ENCODE measurements around the gene GABARAP.
A peak's percentile ranks its signal among the peaks of the same experiment; 100 is the strongest.

Gene GABARAP

DNA sequence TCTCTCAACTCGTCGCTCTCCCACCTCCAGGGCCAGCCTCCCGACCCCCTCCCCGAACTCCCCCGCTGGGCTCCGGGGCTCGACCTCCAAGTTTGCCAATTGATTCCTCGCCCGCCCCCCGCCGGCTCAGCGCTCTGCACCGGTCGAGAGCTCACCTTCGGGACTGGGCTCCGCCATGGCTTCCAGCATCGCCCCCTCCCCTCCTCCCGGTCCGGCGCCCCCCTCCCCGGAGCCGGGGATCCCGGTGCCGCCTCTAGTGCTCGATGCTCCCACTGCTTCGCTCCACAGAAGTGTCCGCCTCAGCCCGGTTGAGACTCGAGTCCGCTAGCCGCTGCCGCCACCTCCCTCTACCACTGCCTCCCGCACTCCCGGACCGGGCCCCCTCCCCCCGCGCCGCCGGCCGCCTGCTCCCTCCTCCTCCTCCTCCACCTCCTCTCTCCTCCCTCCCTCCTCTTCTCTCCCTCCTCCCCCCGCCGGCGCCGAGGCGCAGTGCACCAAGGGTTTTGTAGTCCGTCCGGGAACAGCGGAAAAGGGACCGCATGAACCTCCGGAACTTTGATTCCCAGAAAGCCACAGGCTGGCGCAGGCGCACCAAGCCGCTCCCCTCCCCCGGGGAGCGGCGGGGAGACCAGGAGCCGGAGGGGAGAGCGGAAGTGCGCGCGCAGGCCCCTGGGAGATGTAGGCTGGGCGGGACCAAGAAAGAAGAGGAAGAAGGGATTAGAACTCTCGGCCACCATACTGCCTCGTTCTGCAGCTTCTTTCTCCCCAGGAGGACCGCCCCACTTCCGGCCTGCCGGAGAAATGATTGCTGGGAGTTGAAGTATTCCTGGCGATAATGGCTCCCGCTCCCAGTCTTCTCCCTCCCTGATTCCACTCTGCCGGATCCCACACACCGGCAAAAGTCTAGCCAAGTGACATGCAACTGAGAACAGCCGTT, 2.9 kb downstream of the GABARAP start, which contains the start of gene PHF23:
TSS of gene PHF23 (minus strand) at position 367 of the 937 bp plus-strand sequence. CDS start at position 189, 178 bp downstream.
- peak; percentile 93 for DNase-seq

DNA sequence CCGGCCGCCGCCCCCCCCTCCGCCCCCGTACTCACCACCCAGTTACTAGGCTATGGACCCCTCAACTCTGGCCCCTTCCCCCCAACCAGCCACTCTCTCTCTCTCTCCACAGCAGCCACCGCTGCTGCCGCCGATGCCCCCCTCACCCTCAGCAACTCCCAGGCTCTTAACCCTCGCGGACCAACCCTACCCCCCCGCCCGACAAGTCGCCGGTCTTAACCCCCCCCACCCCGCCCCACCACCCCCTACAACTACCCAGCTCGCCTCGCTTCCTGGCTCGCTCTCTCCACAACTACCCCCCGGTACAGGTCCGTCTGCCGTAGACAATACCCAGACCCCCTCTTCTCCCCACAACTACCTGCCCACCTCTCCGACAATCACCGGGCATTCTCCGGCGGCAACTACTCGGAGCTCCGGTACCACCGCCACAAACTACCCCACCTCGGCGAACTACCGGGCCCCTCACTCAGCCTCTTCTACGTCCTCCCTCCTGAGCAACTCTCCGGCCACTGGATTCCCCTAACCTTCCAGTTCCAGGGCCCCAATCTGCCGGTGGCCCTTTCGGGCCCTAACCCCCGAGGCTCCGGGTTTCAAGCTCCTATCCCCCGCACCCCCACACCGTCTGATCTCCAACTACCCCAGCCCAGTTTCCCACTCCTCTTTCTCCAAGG, 3.7 kb downstream of the GABARAP start:
- no peak for DNase-seq

DNA sequence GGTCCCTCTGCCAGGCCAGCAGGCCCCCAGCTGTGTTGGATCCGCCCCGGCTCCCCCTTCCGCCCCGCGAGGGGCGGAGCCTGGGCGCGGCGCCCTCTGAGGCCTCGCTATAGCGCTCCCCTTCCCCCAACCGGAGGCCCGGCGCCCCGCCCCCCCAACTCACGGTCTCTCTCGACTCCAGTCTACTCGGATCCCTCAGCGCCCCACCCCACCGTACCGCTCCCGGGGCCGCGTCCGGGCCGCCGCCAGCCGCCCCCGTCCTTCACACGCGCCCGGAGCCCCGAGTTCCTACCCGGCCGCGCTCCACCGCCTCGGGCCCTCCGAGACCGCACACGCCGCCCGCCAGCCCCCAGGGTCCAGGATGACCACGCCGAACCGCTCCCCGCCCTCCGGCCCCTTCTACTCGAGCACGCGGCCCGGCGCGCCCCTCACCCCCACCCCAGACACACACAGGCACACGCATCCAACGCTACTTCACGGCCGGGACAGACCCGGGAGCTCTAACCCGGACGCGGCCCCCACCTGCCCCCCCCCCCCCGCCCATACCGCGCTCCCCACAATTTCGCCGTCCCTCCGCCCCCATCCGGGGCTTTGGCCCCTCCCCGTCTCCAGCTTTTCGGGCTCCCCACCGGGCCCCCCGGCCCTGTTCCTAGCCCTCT, 4.4 kb downstream of the GABARAP start:
- peak; percentile 29 for DNase-seq

DNA sequence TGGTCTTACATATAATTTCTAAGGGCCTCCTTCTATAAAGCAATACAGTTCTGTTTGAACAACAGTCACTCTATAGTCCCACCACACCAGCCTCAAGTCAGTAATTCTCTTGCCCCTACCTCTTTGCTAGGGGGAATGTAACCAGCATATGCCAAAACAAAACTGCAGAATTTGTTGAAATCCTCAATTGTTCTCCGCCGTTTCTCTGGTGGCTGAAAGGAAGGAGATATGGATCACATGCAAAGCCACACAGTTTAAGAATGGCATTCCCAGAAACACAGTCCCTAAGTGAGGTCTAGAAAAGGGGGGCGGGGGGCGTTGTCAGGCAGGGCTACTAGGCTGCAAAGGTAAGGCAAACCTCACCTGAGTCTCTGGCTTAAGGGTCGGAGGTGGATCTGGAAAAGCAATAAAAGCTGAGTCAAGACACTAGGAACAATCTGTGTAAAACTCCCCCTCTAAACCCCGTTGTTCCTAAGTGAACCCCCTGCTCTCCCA, 4.9 kb downstream of the GABARAP start:
- no peak for DNase-seq

DNA sequence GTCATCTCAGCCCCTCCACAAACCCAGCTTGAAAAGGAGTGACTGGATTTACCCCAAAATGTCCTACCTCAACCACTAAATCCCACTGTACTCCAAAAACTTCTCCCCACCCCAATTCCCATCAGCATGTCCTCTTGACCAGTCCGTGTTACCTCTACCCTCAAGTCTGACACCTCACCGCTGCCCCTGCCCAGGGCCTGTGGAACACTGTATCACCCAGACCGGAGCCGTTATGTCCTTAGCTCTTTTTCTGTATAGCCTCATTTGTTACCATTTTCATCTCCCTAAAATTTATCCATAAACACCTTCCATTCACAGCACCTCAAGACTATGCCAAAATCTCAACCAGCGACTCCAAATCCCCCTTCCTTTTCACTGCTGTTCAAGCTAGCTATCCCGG, 5.4 kb downstream of the GABARAP start:
- DNase-seq = no peak

DNA sequence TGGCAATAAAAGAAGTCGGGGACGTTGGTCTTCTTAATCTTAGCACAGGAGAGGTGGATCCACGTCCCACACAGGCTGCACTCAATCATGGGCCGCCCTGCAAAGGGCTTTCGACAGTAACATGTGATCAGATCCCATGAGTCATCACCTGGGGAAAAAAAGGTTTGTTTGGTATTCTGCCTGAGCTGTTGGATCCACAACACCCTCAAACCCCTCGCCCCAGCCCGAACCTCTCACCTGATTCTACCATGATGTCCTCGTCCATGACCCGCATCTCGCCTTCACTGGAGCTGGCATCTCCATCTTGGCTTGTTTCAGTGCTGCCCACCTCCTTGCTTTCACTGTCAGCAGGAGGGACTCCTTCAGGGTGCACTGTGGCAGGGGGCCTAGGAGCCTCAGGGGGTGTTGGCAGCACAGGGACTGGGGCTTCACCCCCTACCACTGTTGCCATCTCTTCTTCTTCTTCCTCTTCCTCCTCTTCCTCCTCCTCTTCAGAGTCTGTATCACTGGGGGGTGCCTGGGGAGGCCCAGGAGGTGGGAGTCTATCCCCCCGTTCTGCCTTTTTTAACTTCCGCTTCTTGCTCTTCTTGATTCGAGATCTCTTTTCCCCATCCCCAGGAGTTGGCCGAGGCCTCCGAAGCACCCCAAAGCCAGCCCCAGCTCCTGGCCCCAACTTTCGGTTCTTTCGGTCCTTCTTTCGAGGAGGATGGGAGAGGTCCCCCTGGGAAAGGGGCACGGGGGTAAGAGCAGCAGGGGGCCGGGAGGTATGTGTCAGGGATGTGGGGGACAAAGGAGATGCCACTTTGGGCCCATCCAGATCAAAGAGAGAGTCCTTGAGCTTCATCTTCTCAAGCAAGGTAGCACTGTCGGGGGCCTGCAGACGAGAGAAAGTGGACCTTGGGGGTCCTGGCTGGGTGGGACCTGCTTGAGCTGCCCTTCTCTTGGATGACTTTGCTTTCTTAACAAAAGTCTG, 6.3 kb downstream of the GABARAP start:
- DNase-seq = no peak

DNA sequence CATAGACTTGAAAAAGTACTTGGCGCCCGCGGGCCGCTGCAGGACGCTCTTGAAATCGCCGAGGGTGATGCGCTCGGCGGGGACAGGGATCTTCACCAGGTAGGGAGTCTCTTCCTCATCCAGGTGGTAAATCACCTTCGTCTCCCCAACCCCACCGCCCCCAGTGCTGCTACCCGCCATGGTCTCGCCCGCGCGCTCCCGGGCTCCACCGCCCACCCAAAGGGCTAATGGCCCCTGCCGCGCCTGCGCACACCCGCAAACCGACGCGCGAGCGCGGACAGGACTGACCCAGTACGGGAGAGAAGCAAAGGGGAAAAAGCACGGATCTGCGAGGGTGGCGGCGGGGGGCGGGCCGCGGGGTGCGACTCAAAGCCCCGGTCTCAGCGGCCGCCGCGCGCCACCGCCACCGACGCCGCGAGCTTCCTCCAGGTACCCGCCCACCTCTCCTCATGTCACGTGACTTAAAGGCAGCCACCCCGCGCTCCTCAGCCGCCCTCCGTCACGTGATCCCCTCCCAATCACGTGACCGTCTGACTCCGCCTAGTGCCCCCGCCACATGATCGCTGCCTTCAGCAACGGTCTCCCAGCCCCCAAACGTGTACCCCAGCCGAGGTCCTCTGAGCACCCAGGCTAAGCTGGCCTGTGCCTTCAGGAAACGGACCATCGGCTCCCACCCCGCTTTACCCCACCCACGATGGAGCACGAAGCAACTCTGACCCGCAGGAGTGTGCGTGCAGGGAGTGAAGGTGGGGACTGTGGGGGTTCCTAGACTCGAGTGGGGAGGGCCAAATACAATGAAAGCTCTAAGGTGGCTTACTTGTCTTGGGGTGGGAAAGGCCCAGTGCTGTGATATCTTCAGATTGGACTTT, 7.9 kb downstream of the GABARAP start, which contains the start of gene DVL2:
TSS of gene DVL2 (minus strand) at position 435 of the 869 bp plus-strand sequence. CDS start at position 180, 255 bp downstream.
- peak; percentile 60 for DNase-seq

DNA sequence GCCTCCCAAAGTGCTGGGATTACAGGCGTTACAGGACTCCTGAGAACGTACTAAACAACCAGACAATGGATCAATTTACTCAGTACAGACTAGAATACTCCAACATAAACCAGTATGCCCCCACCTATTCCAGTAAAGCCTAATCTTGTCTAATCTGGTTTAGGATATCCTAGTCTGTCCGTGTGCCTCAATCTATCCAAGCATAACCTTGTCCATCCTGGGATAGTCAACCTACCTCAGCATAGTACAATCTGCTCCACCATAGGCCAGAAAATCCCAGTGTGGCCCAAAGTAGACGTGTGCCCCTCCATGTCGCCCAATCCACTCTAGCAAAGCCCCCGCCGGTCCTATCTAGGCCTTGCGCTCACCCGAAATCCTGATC, 8.6 kb downstream of the GABARAP start:
- no peak for DNase-seq

DNA sequence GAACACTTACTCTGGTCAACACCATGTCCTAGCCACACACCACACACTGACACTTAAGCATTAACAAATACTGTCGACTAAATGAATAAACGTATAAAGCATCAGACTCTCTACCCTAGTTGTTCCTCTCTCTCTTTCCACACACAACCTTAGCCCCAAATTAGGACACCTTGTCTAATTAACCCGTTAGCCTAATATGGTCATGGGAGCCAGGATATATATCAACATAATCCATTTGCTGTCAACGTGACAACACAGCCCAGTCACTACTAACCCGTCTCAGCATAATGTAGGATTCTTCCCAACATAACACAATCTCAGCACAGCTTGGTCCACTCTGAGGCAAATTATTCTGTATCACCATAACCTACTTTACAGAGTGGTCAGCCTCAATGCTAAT, 10.1 kb downstream of the GABARAP start:
- no peak for DNase-seq

DNA sequence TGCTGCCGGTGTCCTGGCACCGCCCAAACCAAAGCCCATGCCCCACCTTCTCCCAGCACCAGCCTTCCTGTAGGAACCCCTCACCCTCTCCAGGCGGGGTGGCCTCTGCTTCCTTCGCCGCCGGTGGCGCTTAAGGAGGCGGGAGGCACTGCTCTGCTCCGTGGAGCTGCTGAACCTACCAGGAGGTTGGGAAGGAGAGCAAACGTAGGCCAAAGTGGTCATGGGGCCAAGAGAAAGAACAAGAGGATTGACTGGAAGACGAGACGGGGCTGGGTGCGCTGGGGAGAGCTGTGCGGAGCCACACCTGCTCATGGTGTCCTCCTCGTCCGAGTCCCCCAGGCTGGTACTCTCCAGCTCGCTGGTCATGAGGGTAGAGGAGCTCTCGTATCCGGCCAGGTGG, 12.7 kb downstream of the GABARAP start:
- no peak for DNase-seq

DNA sequence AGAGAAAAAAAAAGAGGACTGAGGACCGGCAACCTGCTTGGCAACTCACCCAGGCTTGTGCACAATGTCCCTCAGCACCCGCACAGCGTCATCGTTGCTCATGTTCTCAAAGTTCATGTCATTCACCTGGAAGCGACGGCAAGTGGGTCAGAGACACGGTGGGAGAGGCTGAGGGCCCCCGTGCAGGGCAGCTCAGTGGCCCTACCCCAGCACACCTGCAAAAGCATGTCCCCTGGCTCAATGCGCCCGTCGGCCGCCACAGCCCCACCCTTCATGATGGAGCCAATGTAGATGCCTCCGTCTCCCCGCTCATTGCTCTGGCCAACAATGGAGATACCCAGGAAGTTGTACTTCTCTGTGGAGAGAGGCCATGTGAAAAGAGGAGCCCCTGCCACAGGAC, 13.3 kb downstream of the GABARAP start:
- DNase-seq = no peak

DNA sequence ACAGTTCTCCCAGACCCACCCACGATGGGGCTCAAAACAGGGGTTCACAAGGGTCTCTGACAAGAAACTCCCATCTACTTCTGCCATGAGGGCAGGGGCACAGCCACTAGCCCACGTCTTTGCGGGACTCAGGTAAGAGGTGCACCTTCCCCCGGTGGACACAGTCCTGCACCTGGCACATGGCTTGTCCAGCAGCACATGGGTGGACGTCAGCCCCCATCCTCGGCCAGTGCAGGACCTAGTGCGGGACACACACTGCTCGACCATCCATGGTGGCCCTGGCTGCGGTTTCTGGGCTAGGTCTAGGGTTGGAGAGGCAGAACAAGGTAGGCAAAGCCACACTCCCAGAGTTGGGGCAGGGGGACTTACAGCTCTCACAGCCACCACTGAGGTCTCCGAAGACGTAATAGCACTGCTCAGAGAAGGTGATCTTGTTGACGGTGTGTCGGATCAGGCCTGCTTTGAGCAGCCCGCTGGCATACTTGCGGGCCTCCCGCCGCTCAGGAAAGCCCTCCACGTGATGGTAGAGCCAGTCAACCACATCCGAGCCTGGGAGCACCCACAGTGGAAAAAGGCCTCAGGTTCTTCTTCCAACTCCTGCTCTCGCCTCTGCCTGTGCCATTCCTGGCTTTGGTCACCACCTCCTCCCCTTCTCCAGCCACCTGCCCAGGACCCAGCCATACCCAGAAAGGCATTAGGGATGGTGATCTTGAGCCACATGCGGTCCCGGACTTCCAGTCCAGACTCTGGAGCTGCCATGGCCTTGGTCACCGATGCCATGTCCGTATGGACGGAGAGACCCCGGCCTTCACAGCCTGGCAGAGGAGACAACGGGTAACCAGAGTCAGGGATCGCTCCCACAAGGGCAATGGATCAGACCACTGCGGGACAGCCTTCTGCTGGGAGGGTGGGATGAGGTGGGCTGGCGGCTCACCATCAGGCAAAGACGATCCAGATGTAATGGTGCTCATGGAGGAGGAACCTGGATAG, 15.2 kb downstream of the GABARAP start:
- no peak for DNase-seq

DNA sequence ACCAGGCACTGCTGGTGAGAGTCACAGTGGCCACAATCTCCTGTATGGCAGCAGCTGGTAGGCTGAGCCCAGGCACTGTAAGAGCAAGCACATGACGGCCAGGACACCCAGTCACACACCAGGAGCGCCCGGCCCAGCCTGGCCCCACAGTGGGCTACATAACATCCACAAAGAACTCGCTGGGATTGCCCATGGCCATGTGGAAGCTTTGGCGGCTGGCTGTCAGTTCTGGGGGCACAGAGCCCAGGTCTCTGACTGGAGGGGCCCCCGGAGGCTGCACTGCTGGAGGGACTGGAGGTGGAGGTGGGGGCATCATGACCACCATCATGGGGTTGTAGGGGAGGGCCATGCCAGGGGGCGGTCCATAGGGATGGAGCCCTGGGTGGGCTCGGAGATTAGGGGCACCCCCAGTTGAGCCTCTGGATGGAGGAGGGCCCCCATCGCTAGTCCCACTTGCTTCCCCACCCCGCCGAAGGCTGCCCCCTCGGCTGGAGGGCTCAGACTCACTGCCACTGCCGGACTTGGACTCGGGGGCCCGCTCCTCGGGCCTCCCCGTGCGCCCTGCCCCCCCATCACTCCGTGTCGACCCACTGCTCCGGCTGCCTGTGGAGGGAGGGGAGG, 16.4 kb downstream of the GABARAP start:
- DNase-seq = no peak

DNA sequence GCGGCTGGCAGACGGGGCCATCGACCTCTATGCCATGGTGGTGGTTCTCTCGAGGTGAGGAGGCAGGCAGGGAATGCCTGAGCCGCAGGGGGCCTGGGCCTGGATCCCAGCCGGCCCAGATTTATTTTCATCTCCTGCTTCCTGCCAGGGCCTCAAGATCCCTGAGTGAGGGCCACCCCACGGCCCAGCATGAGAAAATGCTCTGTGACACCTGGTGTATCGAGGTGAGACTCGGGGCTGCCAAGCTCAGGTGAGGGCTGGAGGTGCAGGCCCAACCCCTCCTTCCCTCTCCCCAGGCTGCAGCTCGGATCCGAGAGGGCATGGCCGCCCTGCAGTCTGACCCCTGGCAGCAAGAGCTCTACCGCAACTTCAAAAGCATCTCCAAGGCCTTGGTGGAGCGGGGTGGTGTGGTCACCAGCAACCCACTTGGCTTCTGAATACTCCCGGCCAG, 17.6 kb downstream of the GABARAP start:
- no peak for DNase-seq

DNA sequence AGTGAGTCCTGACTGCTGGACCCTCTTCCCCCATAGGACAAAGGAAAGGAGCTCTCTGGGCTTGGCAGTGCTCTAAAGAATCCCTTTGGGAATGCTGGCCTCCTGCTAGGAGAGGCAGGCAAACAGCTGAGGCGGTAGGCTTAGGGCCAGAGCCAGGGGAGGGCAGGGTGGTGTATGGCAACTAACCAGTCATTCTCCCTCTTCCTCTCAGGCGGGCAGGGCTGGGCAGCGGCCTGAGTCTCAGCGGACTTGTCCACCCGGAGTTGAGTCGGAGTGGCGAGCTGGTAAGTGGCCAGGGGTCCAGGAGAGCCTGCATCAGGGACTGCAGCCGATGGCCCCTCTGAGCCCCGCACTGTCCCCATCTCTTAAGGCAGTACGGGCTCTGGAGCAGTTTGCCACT, 18.1 kb downstream of the GABARAP start:
- DNase-seq = no peak

DNA sequence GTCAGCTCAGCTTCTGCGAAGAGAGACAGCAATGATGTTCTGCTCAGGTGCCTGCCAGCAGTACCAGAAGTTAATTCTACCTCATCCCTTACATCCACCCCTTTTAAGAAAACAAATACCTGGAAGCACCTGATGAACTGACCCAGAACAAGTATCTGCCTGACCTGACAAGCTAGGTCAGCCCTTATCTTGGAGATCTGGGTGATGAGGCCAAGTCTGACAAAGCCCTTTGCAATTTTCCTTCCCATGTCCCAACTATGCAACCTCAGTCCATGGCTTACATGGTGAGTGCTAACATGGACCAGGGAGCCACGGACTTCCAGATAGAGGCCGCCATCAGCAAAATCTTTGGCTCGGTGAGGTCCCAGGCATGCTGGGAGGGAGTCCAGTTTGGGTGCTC, 18.9 kb downstream of the GABARAP start:
- no peak for DNase-seq

DNA sequence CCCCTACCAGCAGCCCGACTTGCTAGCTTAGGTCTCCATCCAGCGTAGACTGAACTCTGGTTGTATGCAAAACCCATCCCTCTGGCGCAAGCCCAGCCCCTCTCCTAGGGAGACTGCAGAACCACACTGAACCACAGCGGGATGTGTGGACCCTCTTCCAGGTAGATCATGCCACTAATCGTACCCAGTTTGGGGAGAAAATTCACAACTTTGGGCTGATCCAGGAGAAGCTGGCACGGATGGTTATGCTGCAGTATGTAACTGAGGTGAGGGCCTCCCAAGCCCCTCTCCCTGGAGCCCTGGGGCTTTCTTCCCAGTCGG, 19.3 kb downstream of the GABARAP start:
- no peak for DNase-seq

DNA sequence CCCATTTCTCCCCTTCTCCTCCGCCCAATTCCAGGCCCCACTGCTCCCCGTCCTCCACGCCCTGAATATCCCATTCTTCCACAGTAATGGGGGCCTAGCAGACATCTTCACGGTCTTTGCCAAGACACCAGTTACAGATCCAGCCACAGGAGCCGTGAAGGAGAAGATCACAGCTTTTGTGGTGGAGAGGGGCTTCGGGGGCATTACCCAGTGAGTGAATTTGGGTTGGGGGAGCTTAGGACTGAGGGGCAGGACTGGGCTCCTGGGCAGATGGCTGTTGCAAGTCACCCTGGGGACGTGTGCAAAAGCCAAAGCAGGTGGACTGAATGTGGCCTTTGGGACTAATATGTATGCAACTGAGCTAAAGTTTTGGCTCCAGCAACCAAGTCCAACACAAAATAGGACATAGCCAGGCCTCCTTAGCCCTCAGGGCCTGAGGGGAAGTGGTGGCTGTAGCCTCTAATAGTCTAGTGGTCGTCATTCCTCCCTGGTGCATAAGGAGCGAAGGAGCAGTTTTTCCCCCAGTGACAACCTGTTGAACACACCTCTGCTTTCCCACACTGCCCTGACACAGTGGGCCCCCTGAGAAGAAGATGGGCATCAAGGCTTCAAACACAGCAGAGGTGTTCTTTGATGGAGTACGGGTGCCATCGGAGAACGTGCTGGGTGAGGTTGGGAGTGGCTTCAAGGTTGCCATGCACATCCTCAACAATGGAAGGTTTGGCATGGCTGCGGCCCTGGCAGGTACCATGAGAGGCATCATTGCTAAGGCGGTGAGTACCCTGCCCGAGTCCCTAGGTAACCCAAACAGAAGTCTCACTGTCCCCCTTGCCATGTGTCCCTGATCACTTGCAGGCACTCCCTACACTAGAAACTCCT, 19.9 kb downstream of the GABARAP start:
- no peak for DNase-seq
